Retinal pigment epithelial cell (primary cell): ENCODE measurements around the gene KIFC1.
A peak's percentile ranks its signal among the peaks of the same experiment; 100 is the strongest.
"Not testable (repeated sequence)": the region's sequence is repeated elsewhere in the genome, so short reads cannot be mapped to it uniquely, and the experiment has no call there.

Experiments used
- DNase-seq: peaks from one replicate; pipeline ENCODE4 v3.0.0-alpha.2; 2010; ENCODE audit warnings: low read depth
- H3K4me3 ChIP-seq: 2 replicates; pipeline ENCODE4 v1.5.1; 2011; ENCODE audit warnings: mild to moderate bottlenecking, low read length, control low read depth, moderate library complexity
- TF ChIP-seq, protein P1 (sequence below): conservative IDR thresholded peaks from 2 replicates; pipeline ENCODE4 v1.5.1; 2011; ENCODE audit warnings: low read depth, low read length, control low read depth, inconsistent platforms

KIFC1 gene, protein sequence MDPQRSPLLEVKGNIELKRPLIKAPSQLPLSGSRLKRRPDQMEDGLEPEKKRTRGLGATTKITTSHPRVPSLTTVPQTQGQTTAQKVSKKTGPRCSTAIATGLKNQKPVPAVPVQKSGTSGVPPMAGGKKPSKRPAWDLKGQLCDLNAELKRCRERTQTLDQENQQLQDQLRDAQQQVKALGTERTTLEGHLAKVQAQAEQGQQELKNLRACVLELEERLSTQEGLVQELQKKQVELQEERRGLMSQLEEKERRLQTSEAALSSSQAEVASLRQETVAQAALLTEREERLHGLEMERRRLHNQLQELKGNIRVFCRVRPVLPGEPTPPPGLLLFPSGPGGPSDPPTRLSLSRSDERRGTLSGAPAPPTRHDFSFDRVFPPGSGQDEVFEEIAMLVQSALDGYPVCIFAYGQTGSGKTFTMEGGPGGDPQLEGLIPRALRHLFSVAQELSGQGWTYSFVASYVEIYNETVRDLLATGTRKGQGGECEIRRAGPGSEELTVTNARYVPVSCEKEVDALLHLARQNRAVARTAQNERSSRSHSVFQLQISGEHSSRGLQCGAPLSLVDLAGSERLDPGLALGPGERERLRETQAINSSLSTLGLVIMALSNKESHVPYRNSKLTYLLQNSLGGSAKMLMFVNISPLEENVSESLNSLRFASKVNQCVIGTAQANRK

GRCh38 chr6:33391278-33391921, at the start of gene KIFC1:
TSS of gene KIFC1 (plus strand) at chr6:33391823. CDS start at chr6:33391986, 163 bp downstream.
- peak within 1 kb of the TSS; percentile 91 for H3K4me3 ChIP-seq
- TF ChIP-seq, protein P1, sequence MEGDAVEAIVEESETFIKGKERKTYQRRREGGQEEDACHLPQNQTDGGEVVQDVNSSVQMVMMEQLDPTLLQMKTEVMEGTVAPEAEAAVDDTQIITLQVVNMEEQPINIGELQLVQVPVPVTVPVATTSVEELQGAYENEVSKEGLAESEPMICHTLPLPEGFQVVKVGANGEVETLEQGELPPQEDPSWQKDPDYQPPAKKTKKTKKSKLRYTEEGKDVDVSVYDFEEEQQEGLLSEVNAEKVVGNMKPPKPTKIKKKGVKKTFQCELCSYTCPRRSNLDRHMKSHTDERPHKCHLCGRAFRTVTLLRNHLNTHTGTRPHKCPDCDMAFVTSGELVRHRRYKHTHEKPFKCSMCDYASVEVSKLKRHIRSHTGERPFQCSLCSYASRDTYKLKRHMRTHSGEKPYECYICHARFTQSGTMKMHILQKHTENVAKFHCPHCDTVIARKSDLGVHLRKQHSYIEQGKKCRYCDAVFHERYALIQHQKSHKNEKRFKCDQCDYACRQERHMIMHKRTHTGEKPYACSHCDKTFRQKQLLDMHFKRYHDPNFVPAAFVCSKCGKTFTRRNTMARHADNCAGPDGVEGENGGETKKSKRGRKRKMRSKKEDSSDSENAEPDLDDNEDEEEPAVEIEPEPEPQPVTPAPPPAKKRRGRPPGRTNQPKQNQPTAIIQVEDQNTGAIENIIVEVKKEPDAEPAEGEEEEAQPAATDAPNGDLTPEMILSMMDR: peak; percentile 94
- DNase-seq: peak; percentile 99

- H3K4me3 ChIP-seq, DNase-seq: not testable (repeated sequence)
Observed at GRCh38 chr6:33343606-33343952, 48.0 kb upstream of the KIFC1 start.

- DNase-seq: no peak
- TF ChIP-seq, protein P1: no peak
- H3K4me3 ChIP-seq: no peak overlapping the region
Observed at GRCh38 chr6:33343953-33344611, 47.5 kb upstream of the KIFC1 start.

DNA sequence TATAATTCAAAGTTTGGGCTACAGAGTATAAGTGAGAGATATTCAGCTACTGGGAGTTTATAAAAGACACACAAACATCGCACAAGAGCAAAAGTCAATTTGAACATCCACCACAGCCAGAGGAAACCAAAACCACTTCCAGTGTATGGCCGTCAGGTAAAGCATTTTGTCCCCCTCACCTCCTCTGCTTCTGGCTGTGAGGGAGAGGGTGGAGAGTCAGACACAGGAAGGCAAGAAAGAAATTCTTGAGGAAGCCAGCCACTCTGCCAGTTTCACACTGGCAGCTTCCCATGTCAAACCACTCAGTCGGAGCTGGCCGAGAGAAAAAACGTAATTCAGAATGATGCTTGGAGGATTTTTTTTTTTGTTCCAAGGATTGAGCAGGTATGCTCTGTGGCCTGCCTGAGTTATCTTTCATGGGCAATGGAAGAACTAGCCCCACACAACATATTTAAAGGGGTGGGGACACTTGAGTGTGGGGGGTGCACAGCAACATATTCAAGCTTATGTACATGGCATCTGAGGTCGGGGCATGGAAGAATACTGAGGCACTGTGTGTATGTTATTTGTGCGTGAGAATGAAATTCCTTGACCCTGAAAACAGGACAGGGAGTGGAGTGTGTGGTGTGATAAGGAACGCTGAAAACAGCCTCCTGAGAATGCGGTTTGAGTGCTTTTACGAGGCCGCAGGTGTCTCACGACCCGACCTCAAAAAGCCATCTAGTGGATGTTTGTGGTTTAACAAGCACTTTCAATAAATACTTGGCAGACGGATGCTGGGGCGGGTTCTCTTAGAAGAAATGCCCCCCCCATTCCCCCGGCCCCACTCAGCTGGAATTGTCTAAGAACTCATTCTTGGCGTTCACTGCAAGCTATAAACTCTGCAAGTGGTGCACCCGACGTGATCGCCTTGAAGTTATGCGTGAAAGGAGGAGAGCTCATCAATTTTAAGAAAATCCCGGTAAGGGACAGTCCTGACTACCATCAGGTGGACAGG, 46.6 kb upstream of the KIFC1 start:
- TF ChIP-seq, protein P1: peak; percentile 65
- no peak for DNase-seq
- H3K4me3 ChIP-seq: no peak overlapping the region

DNA sequence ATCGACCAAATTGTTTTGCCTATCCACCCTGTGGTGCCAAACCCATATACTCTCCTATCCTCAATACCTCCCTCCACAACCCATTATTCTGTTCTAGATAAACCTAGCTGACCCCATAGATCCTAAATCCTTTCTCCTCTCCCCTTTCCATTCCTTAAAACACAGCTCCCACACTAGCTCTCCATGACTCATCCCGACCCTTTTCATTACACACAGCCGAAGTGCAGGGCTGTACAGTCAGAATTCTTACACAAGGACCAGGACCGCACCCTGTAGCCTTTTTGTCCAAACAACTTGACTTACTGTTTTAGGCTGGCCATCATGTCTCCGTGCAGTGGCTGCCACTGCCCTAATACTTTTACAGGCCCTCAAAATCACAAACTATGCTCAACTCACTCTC, 44.7 kb upstream of the KIFC1 start:
- not testable (repeated sequence) for DNase-seq, H3K4me3 ChIP-seq

- no peak overlapping the region for H3K4me3 ChIP-seq
- TF ChIP-seq, protein P1: no peak
Observed at GRCh38 chr6:33347816-33348215, 43.8 kb upstream of the KIFC1 start.

GRCh38 chr6:33355860-33356259, 35.8 kb upstream of the KIFC1 start:
- DNase-seq, H3K4me3 ChIP-seq: not testable (repeated sequence)

More at GRCh38 chr6:33347816-33348215, 43.8 kb upstream of the KIFC1 start:
- DNase-seq: no peak
